ENCODE data around the gene ZIC4.

Gene ZIC4

DNA sequence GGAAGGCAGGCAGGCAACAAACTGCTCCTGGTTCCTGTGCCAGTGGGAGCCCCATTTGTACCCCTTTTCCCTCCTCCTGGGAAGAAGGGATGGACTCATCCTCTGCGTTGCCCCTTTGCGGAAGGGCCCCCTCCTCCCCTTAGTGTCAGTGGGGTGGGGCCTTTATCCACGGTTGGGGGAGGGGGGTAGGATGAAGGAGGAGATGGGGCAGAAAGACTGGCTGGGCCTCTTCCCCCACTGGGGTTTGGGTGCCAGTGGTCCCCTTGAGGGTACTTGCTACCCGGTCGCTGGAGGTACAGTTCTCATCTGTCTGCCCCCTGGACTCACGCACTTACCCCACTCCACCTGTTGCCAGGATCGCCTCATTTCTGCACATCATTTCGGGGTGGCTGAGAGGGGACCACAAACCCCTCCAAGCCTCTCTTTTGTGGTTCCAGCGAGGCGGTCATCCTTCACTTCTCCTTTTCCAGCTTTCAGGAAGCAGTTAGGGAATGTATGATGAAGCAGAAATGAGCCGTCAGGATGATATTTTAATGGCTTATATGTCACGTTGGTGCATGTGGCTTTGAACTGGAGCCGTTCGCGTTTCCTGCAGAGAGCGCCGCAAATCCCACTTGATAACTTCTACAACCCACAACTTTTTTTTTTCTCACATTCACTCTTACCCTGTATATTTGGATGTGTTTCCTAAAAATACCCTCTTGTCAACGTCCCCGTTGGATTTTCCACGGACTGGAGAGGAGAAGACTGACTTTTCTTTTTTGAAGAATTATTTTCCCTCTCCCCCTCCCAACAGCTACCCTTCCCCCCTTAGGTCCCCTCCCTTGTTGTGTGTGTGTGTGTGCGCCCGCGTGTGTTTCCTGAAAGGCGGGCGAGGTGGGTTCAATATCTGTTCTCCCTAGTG lies at the start of gene ZIC4:
Gene ZIC4 (minus strand): TSS at position 516 of the 904 bp plus-strand sequence. CDS start 3,746 bp downstream, outside the sequence.
- DNase-seq (ENCODE audit: low spot score), result no peak

DNA sequence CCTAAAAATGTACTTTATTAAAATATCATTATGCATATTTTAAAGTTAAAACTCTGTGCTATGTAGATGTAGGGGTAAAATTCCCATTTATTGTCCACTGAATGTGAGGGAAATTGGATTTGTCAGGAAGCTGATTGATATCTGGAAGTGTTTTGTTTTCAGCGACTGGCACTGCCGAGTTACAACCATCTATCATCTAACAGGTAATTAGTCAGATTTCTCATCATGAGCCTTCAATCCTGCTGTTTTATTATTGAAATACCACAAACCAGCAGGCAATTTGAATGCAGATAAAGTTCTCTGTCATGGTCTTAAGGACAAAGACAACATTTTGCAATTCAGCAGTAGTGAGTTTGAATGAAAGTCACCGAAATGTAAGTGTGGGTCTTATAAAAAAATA lies 43.3 kb upstream of the ZIC4 start:
- DNase-seq (ENCODE audit: low spot score), result no peak

DNA sequence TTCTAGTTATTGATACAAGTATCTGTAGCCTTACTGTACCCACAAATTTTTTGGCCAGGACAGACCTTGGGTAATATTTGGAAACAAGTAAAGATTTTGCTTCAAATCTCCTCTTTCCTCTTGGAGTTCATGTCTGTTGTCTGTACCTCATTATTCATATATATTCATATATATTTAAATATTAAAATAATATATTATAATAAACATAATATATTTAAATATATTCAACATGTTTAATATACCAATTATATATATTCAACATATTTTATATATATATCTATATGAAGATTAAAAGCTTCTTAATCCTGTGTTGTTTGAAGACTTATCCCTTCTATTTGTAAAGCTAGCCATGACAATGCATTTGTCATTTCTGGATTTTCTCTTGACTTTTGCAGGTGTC lies 40.9 kb upstream of the ZIC4 start:
- DNase-seq (ENCODE audit: low spot score), result no peak

DNA sequence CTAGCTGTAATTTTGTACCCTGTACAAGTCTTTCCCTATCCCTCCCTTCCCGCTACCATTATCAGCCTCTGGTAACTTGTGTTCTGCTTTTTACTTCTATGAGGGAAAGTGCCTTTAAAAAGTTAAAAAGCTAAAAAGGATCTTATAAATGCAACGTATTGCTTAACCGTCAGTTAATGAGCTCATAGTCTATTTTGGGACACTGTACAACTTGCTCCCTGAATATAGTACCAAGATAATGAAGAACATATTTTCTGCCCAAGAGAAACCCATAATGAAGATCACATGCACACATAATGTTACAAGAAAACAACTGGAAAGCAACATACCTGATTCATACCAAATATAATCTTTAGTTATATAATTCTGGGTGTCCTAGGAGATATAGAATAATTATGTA lies 25.4 kb upstream of the ZIC4 start:
- DNase-seq (ENCODE audit: low spot score), result peak; percentile 30

GRCh38 chr3:147428754-147429153 lies 22.4 kb upstream of the ZIC4 start:
- DNase-seq (ENCODE audit: low spot score), result no peak

DNA sequence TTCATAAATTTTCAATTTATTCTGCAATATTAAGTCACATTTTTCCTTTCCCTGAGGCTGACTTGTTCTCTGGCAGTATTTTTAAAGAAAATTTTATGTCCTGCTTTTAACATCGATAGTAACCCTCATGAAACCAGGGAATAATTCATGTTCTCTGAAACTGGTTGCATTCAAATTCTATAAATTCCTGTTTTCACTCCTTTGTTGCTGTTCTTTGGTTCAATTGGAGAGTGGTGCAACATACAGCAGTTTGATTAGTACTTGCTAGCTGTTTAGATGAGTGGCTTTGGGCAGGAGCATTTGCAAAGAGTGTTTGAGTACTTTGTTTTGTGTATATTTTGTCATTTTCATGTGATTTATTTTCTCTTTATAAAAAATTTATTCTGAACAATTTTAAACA lies 22.0 kb upstream of the ZIC4 start:
- DNase-seq (ENCODE audit: low spot score), result no peak

DNA sequence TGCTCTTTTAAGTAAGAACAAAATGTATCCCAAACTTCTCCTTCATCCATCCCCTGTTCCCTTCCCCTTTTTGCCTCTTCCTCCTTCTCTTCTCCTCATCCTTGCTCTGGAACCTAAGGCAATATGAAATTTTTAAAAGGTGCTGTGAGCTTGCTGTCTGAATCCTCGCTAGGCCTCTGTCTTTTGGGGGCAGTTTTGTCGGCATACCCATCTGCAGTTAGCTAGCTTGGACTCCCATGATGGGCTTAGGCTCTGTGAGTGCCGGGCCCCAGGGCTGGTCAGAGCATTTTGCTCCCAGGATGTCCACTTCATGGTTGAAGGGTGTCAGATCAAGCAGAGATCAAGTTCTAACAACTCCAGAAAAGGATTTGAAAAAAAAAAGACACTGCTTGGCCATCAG lies 21.4 kb upstream of the ZIC4 start:
- no peak for DNase-seq (ENCODE audit: low spot score)

DNA sequence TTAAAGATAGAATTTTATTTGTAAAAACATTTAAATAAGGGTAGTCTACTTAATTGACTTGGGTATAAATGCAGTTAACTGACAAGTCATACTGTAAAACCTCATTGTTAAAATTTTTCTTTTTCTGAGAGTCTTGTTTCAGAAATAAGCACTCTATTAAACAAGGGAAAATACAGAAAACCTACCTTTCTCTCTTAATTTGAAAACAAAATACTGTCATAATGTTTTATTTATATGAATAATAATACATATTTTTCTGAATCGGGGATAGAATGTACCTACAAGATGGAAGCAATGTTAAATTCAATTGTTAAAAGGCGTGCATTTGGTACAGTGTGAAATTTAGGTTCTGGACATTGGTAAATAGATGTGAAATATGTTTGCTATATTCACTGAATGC lies 20.6 kb upstream of the ZIC4 start:
- DNase-seq (ENCODE audit: low spot score), result no peak

GRCh38 chr3:147425388-147425850 lies 19.1 kb upstream of the ZIC4 start:
- DNase-seq (ENCODE audit: low spot score), result no peak

DNA sequence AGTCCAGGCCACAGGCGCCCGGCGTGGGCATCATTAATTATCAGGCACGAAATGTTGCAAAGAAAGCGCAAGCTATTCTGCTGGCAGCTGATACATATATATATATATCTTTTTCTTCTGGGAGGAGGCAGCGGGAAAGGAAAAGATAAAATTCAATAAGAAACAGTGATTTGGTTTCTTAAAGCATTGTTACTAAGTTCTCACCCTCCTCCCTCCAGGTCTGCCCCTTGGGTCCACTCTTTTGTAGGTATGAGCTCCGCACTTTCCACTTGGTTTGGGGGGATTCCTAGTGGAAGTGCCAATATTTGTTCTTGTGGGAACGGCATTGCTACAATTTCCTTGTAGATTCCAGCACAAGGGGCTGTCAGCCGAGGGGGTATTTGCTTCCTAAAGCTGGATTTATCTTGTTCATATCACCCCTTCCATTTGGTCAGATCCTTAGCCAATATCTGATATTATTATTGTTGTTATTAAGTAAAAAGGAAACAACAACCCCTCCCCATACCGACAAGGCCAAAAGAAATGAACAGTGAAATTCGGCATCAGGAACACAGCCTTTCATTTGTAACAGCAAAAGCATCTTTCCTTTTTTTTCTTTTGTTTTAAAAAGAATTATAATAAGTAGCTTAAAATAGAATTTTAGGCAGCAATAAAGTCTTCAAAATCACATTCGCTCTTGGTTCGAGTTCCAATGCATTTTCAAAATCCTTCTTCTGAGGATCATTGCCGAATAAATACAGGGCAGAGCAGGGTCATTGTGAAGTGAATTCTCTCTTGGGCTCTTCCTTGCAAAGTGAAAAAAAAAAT lies 18.4 kb upstream of the ZIC4 start:
- DNase-seq (ENCODE audit: low spot score), result no peak

GRCh38 chr3:147423798-147424580 lies 17.6 kb upstream of the ZIC4 start:
- DNase-seq (ENCODE audit: low spot score), result no peak

DNA sequence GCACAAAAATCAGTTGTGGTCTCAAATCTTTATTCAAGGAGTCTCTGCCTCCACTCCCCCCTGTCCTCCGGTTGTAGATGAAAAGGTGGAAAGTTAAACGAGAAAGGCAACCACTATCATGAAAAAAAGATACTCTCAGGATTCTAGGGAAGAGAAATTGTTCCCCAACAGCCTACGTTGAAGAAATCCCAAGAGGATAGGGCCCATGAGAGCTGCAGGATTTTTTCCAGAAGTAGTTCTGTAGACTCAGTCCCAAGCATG lies 17.1 kb upstream of the ZIC4 start:
- DNase-seq (ENCODE audit: low spot score), result no peak

DNA sequence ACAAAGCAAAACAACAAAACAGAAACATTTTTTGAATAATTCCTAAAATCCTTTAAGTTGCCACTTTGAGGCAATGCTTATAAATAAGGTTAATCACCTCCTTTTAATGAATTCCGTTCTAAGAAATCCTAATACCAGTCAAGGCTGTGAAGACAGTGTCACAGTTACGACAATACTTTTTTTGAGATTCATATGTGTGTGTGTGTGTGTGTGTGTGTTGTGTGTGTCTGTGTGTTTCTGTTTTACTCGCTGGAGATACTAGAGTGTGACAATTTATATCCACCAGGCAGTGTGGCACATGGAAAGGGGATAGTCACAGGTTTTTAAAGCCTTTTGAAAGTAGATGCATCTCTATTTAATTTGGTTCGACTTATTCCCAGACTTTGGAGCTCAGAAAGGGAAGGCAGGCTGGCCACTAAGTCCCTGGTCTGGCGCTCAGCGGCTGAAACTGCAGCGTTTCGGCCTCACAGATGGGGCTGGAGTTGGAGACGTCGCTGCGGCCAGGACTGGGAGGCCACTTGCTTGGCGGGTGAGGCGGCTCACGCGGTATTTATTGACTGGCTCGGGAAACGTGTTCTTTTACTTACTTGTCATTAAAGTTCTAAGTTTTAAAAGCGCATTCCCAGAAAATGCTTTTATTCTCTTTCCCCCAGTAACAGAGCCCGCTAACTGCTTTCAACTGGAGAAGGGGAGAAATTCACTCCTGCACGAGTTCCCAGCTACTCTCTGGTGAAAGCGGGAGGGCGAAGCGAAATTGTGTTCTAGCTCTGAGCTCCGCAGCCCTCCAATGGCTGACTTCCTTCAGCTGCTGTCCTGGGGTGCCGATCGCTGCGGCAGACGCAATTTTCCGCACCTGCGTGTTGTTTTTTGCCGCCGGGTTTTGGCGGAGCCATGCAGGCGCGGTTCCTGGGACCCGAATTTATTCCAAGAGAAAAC lies 16.5 kb upstream of the ZIC4 start:
- DNase-seq (ENCODE audit: low spot score), result no peak

DNA sequence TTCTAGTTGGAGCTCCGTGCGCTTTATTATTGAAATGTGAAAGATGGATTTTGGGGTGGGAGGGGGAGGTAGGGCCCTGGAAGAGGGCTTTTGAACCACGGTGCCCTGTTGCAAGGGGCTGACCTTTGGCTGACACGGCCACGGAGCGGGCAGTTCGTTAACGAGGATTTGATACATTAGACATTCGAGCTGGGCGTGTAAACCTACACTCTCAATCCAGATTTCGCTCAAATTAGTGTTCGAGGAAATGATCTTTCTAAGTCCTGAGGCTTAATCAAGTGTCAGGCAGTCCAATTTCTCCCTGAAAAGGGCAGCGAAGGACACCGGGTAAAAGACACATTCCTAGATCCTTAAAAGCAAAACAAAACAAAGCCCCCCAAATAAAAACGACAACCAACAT lies 15.9 kb upstream of the ZIC4 start:
- DNase-seq (ENCODE audit: low spot score), result no peak

DNA sequence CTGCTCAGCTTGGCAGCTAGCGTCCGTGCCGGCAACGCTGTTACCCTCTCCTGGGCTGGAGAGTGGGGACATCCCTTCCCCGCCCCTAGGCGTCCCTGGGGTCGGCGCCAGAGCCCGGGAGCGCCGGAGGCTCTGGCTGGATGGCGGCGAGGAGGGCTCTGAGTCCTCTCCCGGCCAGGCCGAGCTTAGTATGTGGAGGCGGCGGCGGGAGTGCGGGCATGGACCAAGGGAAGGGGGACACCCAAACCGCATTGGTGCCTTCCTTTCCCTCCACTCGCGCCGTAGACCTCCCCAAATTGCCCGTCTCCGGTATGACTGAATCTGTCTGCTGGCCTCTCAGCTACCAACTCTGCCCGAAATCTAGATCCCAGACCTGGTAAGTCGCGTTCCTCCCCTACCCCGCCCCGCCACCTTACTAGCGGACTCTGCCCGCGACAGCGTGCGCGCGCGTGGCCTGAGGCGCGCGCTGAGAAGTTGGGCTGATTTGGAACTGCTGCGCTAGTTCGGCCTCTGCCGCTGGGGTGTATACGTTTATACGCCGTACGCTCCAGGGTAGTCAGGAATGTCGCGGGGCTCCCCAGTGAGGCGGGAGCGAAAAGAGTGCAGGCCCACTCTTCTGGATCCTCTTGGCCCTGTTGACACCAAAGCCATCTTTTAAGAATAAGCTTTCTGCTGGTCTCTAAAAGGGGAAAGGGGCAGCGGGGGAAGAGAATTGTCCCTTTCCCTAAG lies 15.0 kb upstream of the ZIC4 start:
- peak; percentile 76 for DNase-seq (ENCODE audit: low spot score)

GRCh38 chr3:147420353-147421183 lies 14.2 kb upstream of the ZIC4 start:
- DNase-seq (ENCODE audit: low spot score), result no peak

GRCh38 chr3:147419781-147420224 lies 13.5 kb upstream of the ZIC4 start:
- DNase-seq (ENCODE audit: low spot score), result no peak

DNA sequence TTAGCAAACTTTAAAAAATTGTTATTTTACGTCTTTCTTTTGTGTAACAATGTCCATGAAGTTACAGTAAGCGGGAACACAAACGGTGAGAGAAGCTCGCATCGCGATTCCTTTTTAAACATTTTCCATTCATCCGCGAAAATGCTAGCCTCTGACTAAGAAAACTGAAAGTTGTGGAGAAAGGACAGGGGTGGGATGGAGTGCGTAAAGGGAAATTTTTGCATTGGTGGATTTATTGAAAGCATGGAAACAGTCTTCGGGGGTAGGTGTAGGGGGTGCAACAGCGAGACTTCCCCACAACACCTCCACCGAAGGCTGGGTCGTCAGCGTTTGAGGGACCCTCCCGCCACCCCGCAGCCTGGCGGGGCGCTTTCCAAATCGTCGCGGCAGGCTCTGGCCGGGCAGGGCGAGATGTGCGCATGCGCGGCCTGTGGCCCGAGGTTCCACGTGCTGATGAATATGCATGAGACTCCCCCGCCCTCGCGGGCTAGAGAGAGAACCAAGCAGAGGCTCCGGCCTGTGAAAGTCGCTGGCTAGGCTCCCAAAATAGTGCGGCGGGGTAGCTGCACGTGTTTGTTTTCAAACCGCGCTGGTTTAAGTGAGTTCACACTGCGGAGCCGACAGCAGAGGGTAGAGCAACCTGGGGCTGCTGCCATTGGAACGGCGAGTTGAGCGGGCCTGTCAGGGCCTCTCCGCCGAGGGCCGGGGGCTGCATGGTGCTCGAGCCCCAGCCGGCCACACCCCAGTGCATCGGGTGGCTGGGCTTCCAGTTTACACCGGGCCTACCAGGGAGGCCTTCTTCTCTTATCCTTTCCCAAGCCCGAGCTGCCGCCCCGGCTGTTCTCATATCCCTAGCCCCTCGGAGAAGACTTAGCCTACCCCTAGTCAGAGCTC lies 12.7 kb upstream of the ZIC4 start:
- DNase-seq (ENCODE audit: low spot score), result peak; percentile 97

- DNase-seq (ENCODE audit: low spot score), result no peak
Observed at GRCh38 chr3:147418371-147418781, 12.0 kb upstream of the ZIC4 start.

Data from AG20443 (cell line).